Measurements from ENCODE around the gene CALN1.

- TF ChIP-seq CTCF (IDR thresholded peaks at IDR 0.05; ENCODE audit: insufficient read depth, low read depth, low read length), result no peak
- no peak for TF ChIP-seq EZH2 (IDR thresholded peaks at IDR 0.05; ENCODE audit: insufficient read depth, low read length)
Observed at GRCh38 chr7:71787513-71787912, 624.6 kb downstream of the CALN1 start.

Measured in astrocyte (in vitro differentiated cells and primary cell).